ENCODE measurements around the gene PROM2.

DNA sequence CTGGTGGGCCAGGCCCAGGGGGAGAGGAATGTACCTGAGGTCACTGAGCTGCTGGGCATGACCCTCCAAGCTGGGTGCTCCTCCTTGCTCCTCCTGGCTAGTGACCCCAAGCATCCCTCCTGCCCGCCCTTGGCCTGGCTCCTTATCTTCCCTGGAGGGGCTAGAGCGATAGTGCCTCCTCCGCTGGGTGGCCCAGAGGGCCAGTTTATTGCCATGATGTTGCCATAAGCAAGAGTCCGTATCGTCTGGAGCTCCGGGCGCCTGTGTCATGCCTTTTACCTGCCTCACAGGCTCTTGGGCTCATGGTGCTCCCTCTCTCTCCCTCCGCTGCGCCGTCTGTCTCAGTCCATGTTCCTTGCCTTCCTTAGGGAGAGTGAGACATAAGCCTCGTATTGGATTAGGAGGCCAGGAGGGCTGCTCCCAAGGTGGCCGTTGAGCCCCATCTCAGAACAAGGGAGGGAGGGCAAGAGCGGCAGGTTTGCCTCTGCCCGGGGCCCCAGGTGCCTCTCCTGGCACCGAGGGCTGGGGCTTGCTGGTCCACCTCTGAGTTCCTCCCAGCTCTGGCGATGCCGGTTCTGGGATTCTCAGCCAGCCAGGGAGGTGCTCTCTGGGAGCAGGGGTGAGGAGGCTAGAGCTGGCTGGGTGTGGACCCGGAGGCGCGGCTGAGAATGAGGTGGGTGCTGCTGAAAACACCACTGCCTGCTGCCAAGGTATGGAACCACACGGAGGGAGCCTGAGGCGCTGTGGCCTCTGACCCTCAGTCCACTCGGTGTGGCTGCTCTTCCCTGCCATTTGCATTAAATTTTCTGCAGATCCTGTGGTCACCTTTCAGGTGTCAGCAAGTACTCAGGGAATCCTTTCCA lies 45.5 kb downstream of the PROM2 start:
- TF ChIP-seq YY1 (IDR thresholded peaks at IDR 0.05; ENCODE audit: insufficient read depth, insufficient read length) (no peak), ZNF274 (IDR thresholded peaks at IDR 0.05; ENCODE audit: low read depth, low read length) (no peak)

Measured in NT2/D1 (cell line).